Thoracic aorta (tissue), 2 donors: ENCODE data around the gene DNAI2. TPM values are rescaled to one million over a fixed set of nuclear protein-coding genes. Genes with fewer than 3 reads are reported as not detected.

ENCODE experiments used
- ATAC-seq: fragments of 150-250 bp; one replicate; pipeline ENCODE4 v1.8.0; 2017; ENCODE audit warnings: low read depth; ENCODE audit not compliant: insufficient number of reproducible peaks, low FRiP score
- DNase-seq: peaks from one replicate; pipeline ENCODE4 v3.0.0-alpha.2; 2020; ENCODE audit warnings: low spot score
- H3K27ac ChIP-seq, 2 donors: fragments of 200-600 bp; sonication (generic); 1 replicate in 1 of 2; 2 replicates in 1 of 2; pipeline ENCODE4 v1.5.1; 2016; ENCODE audit warnings: mild to moderate bottlenecking in 2 of 2, moderate library complexity in 2 of 2
- H3K27me3 ChIP-seq: fragments of 200-600 bp; sonication (generic); replicated peaks from 2 replicates; pipeline ENCODE4 v1.6.0; 2016; ENCODE audit warnings: mild to moderate bottlenecking; ENCODE audit not compliant: insufficient read depth
- H3K36me3 ChIP-seq: fragments of 200-600 bp; sonication (generic); one replicate; pipeline ENCODE4 v1.5.1; 2016
- H3K4me1 ChIP-seq, 2 donors: fragments of 200-600 bp; sonication (generic); 1 replicate in 1 of 2; 2 replicates in 1 of 2; pipeline versions ENCODE4 v1.5.1 to v1.6.0; 2016; ENCODE audit warnings: low read depth in 2 of 2, mild to moderate bottlenecking in 1 of 2; ENCODE audit not compliant: control insufficient read depth in 1 of 2
- H3K4me3 ChIP-seq: fragments of 200-600 bp; sonication (generic); 2 replicates; pipeline ENCODE4 v1.5.1; 2016; ENCODE audit warnings: mild to moderate bottlenecking
- H3K9me3 ChIP-seq: fragments of 200-600 bp; sonication (generic); 2 replicates; pipeline ENCODE4 v1.5.1; 2016
- CTCF ChIP-seq: fragments of 200-600 bp; sonication (generic); IDR thresholded peaks from one replicate; pipeline ENCODE4 v1.5.1; 2019; ENCODE audit warnings: antibody characterized with exemption
- total RNA-seq, 2 donors: library from RNA; depleted of rRNA; stranded (reverse); fragments of >200 nt; gene quantifications; one replicate each; pipeline versions ENCODE4 v1.1.0 to v1.2.3, GENCODE V29; 2016

The DNAI2 gene
- total RNA-seq, 2 donors from 2014 or later: not detected

GRCh38 chr17:74340470-74341023 is 66.5 kb downstream of the DNAI2 start:
- ATAC-seq: no peak
- Histone ChIP-seq H3K27ac (no peak overlapping the region), H3K4me3 (no peak overlapping the region), H3K27me3 (no peaks in the 10 kb centered on the region), H3K36me3 (no peaks in the 10 kb centered on the region), H3K4me1 (no peaks in the 10 kb centered on the region), H3K9me3 (no peaks in the 10 kb centered on the region)
- no peak for TF ChIP-seq CTCF
- no peak for DNase-seq

DNA sequence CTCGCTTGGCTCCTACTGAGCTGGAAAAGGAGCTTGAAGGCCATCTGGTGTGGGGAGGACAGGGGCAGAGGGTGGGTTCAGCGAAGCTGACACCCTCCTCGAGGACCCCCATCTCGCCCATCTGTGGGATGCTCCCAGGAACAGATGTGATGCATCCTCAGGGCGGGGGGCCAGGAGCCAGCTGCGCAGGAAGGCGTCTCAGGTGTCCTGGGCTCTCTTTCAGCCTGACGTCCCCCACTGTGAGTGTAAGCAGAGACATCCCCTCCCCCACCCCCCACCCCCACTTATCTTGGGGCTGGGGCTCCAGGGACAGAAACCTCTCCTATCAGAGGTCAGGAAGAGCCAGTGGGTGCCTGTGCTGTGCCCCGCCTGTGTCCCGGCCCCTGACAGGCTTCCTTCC is 68.2 kb downstream of the DNAI2 start:
- Histone ChIP-seq H3K27ac (no peak overlapping the region), H3K9me3 (no peaks in the 10 kb centered on the region), H3K4me1 (no peaks in the 10 kb centered on the region), H3K27me3 (no peaks in the 10 kb centered on the region), H3K4me3 (no peak overlapping the region), H3K36me3 (no peaks in the 10 kb centered on the region)
- no peak for TF ChIP-seq CTCF
- ATAC-seq: no peak
- DNase-seq: no peak

DNA sequence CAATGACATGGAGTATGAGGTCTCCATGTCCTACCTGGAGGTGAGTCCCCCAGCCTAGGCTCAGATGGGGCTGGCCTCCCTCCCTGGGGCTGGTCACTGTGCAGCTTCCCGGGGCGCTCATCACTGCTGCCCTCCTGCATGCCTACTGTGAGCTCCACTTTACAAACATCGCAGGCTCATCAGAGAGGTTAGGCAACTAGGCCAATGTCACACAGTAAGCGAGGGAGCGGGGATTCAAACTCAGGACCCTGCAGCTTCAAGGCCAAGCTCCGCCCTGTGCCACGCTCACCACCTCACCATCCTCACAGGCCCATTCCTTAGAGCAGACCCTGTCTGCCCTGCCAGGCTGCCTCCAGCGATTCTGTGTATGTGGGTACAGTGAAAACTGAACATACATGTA is 69.1 kb downstream of the DNAI2 start:
- H3K27ac ChIP-seq: no peak overlapping the region
- no peak for ATAC-seq
- H3K9me3 ChIP-seq: no peaks in the 10 kb centered on the region
- H3K27me3 ChIP-seq: no peaks in the 10 kb centered on the region
- no peak for DNase-seq
- no peaks in the 10 kb centered on the region for H3K36me3 ChIP-seq
- no peaks in the 10 kb centered on the region for H3K4me1 ChIP-seq
- no peak overlapping the region for H3K4me3 ChIP-seq
- no peak for TF ChIP-seq CTCF

- H3K27me3 ChIP-seq: no peaks in the 10 kb centered on the region
- no peaks in the 10 kb centered on the region for H3K36me3 ChIP-seq
- no peak for DNase-seq
- no peaks in the 10 kb centered on the region for H3K9me3 ChIP-seq
- H3K4me1 ChIP-seq: no peaks in the 10 kb centered on the region
- ATAC-seq: no peak
- no peak overlapping the region for H3K4me3 ChIP-seq
- H3K27ac ChIP-seq: no peak overlapping the region
- no peak for TF ChIP-seq CTCF
Measured at GRCh38 chr17:74343526-74344284, 69.7 kb downstream of the DNAI2 start.

GRCh38 chr17:74344658-74345057 is 70.6 kb downstream of the DNAI2 start:
- no peak for TF ChIP-seq CTCF
- no peaks in the 10 kb centered on the region for H3K4me1 ChIP-seq
- H3K4me3 ChIP-seq: no peak overlapping the region
- H3K36me3 ChIP-seq: no peaks in the 10 kb centered on the region
- no peaks in the 10 kb centered on the region for H3K9me3 ChIP-seq
- DNase-seq (no peak), ATAC-seq (no peak)
- H3K27me3 ChIP-seq: no peaks in the 10 kb centered on the region
- H3K27ac ChIP-seq: no peak overlapping the region
